ENCODE measurements around the gene SLIT1. TPM values are rescaled to one million over a fixed set of nuclear protein-coding genes. Genes with fewer than 3 reads are reported as not detected.
A peak's percentile ranks its signal among the peaks of the same experiment; 100 is the strongest.

Gene SLIT1
- total RNA-seq, 4 donors from 2014 or later = 0.04 to 0.13 TPM; not detected in 2

- H3K9me3 ChIP-seq = no peaks in the 10 kb centered on the region
- H3K36me3 ChIP-seq = no peaks in the 10 kb centered on the region
- no peak overlapping the region for H3K27ac ChIP-seq
- peaks cover 0 to 8% (median 0%) of the 10 kb centered on the region in 3 donors for H3K4me1 ChIP-seq
- H3K27me3 ChIP-seq = peaks cover 37% of the 10 kb centered on the region
- TF ChIP-seq POLR2A (IDR thresholded peaks at IDR 0.05) = no peak
- H3K4me3 ChIP-seq = no peak overlapping the region
- 84 to 90% methylated on average over 3 to 5 of the region's 6 CpGs for WGBS, 2 donors (ENCODE audit: low coverage in 1 of 2)
- no peak for ATAC-seq
These were observed 14.9 kb upstream of the SLIT1 start for GRCh38 chr10:97200616-97201015.

- peaks cover 0 to 10% (median 0%) of the 10 kb centered on the region in 3 donors for H3K4me1 ChIP-seq
- ATAC-seq = no peak
- no peak overlapping the region for H3K27ac ChIP-seq
- H3K27me3 ChIP-seq = peaks cover 43% of the 10 kb centered on the region
- H3K36me3 ChIP-seq = no peaks in the 10 kb centered on the region
- TF ChIP-seq EP300 (IDR thresholded peaks at IDR 0.05) (no peak), POLR2AphosphoS5 (IDR thresholded peaks at IDR 0.05) (no peak), POLR2A (IDR thresholded peaks at IDR 0.05) (no peak), CTCF (IDR thresholded peaks at IDR 0.05) (no peak)
- 51% methylated on average over 3 of the region's 3 CpGs; no CpG with 5 or more reads in 1 of the 2 donors for WGBS, 2 donors (ENCODE audit: low coverage in 1 of 2)
- no peak overlapping the region for H3K4me3 ChIP-seq
- no peaks in the 10 kb centered on the region for H3K9me3 ChIP-seq
These were observed 13.4 kb upstream of the SLIT1 start for GRCh38 chr10:97199152-97199551.

- no peak for ATAC-seq
- WGBS, 2 donors (ENCODE audit: low coverage in 1 of 2) = 35 to 94% methylated on average over 6 to 7 of the region's 7 CpGs
These were observed 11.3 kb upstream of the SLIT1 start for GRCh38 chr10:97197030-97197500.

GRCh38 chr10:97196223-97197029 is 10.7 kb upstream of the SLIT1 start:
- Histone ChIP-seq H3K27me3 (peaks cover 68% of the 10 kb centered on the region), H3K27ac (peak overlapping the region in 1 of 4 donors; percentile 18), H3K36me3 (no peaks in the 10 kb centered on the region), H3K4me1 (peaks cover 0 to 10% (median 0%) of the 10 kb centered on the region in 3 donors), H3K4me3 (peak overlapping the region; percentile 22 to 49), H3K9me3 (no peaks in the 10 kb centered on the region)
- WGBS, 2 donors (ENCODE audit: low coverage in 1 of 2) = 27% methylated on average over 6 of the region's 56 CpGs; no CpG with 5 or more reads in 1 of the 2 donors
- peak; percentile 70 for ATAC-seq
- no peak for TF ChIP-seq EP300 (IDR thresholded peaks at IDR 0.05)
- peak; percentile 30 to 69 (median 48) for TF ChIP-seq CTCF (IDR thresholded peaks at IDR 0.05)
- TF ChIP-seq POLR2A (IDR thresholded peaks at IDR 0.05) = no peak

More at GRCh38 chr10:97197030-97197500, 11.3 kb upstream of the SLIT1 start:
- Histone ChIP-seq H3K27me3 (peaks cover 64% of the 10 kb centered on the region), H3K9me3 (no peaks in the 10 kb centered on the region), H3K4me1 (peaks cover 0 to 10% (median 0%) of the 10 kb centered on the region in 3 donors), H3K4me3 (no peak overlapping the region), H3K27ac (no peak overlapping the region), H3K36me3 (no peaks in the 10 kb centered on the region)
- no peak for TF ChIP-seq POLR2A (IDR thresholded peaks at IDR 0.05)
- no peak for TF ChIP-seq CTCF (IDR thresholded peaks at IDR 0.05)
- no peak for TF ChIP-seq POLR2AphosphoS5 (IDR thresholded peaks at IDR 0.05)
- no peak for TF ChIP-seq EP300 (IDR thresholded peaks at IDR 0.05)

GRCh38 chr10:97195706-97196222 is 10.0 kb upstream of the SLIT1 start:
- no peaks in the 10 kb centered on the region for H3K36me3 ChIP-seq
- H3K4me3 ChIP-seq = peak overlapping the region; percentile 22 to 49
- 0% methylated on average over 3 of the region's 11 CpGs; no CpG with 5 or more reads in 1 of the 2 donors for WGBS, 2 donors (ENCODE audit: low coverage in 1 of 2)
- H3K4me1 ChIP-seq = peaks cover 0 to 10% (median 0%) of the 10 kb centered on the region in 3 donors
- H3K27ac ChIP-seq = peak overlapping the region in 1 of 4 donors; percentile 18
- no peak for ATAC-seq
- TF ChIP-seq POLR2A (IDR thresholded peaks at IDR 0.05) = no peak
- TF ChIP-seq CTCF (IDR thresholded peaks at IDR 0.05) = no peak
- TF ChIP-seq EP300 (IDR thresholded peaks at IDR 0.05) = no peak
- TF ChIP-seq POLR2AphosphoS5 (IDR thresholded peaks at IDR 0.05) = no peak
- peaks cover 72% of the 10 kb centered on the region for H3K27me3 ChIP-seq
- no peaks in the 10 kb centered on the region for H3K9me3 ChIP-seq
